MCF 10A (cell line): ENCODE measurements around the gene OR11L1. TPM values are rescaled to one million over a fixed set of nuclear protein-coding genes. Genes with fewer than 3 reads are reported as not detected.

Experiments used
- BruUV-seq: library from RNA; stranded (reverse); fragments of 400-500 nt; replicated peaks from 2 replicates; lab custom pipeline; 2021; lab: Mats Ljungman, UMichigan
- CTCF ChIA-PET: fragments of 300-600 bp; sonication (Branson Sonifier 250); formaldehyde crosslinking; extraction: SDS; loops from one replicate; lab custom pipeline; 2021; ENCODE audit warnings: antibody characterized with exemption, inconsistent platforms; lab: Yijun Ruan, JAX
- POLR2A ChIA-PET: fragments of 300-600, 350-650 bp; sonication (Branson Sonifier 250); formaldehyde crosslinking; extraction: SDS; loops from one replicate; lab custom pipeline; 2020; ENCODE audit warnings: antibody characterized with exemption, inconsistent platforms; lab: Yijun Ruan, JAX
- DNase-seq: peaks from one replicate; pipeline ENCODE4 v3.0.0-alpha.2; 2018; ENCODE audit not compliant: unreplicated experiment
- H3K27ac Mint-ChIP-seq: one replicate; pipeline ENCODE4 v1.8.0; 2022; ENCODE audit warnings: mild to moderate bottlenecking, low read depth, mixed read lengths; ENCODE audit not compliant: unreplicated experiment
- H3K27me3 Mint-ChIP-seq: one replicate; pipeline ENCODE4 v1.8.0; 2022; ENCODE audit warnings: mixed read lengths; ENCODE audit not compliant: insufficient read depth, unreplicated experiment
- H3K36me3 Mint-ChIP-seq: one replicate; pipeline ENCODE4 v1.8.0; 2022; ENCODE audit warnings: mild to moderate bottlenecking, moderate library complexity, mixed read lengths; ENCODE audit not compliant: insufficient read depth, unreplicated experiment
- H3K4me1 Mint-ChIP-seq: one replicate; pipeline ENCODE4 v1.8.0; 2022; ENCODE audit warnings: mixed read lengths; ENCODE audit not compliant: insufficient read depth, unreplicated experiment
- H3K4me3 Mint-ChIP-seq: one replicate; pipeline ENCODE4 v1.8.0; 2022; ENCODE audit warnings: mild to moderate bottlenecking, moderate library complexity, mixed read lengths; ENCODE audit not compliant: unreplicated experiment
- H3K9me3 Mint-ChIP-seq: one replicate; pipeline ENCODE4 v1.8.0; 2022; ENCODE audit warnings: mixed read lengths; ENCODE audit not compliant: unreplicated experiment
- intact Hi-C: fragments of 100-400 bp; cut with micrococcal nuclease; formaldehyde crosslinking; loops from 2 replicates; pipeline ENCODE4 v1.14.1; 2022
- total RNA-seq: library from RNA; stranded (reverse); gene quantifications from 2 replicates; pipeline ENCODE4 v1.2.3, GENCODE V29; 2022
- TF ChIP-seq, protein P1 (sequence below): fragments of 200-600 bp; IDR thresholded peaks from one replicate; pipeline ENCODE4 v1.8.0; 2022; ENCODE audit warnings: antibody characterized with exemption, mild to moderate bottlenecking; ENCODE audit not compliant: unreplicated experiment

Gene OR11L1
- total RNA-seq, 1 experiment from 2014 or later = not detected

DNA sequence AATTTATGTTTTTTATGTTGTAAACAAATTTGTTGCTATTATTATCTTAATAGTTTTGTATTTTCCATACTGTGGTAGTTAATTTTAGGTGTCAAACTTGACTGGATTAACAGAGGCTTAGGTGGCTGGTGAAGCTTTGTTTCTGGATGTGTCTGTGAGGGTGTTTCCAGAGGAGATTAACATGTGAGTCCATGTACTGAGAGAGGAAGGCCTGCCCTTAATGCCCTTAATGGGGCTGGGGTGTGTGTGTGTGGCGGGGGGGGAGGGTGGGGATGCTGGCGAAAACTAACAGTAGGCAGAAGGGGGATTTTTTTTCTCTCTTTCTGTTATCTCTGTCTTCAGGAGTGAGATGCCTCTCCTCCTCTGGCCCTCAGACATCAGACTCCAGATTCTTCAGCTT, 19.6 kb downstream of the OR11L1 start:
- BruUV-seq = no TSS peak
- POLR2A ChIA-PET = no interaction called here
- Mint-ChIP-seq H3K36me3 (no peaks in the 10 kb centered on the region), H3K4me1 (peaks cover 6% of the 10 kb centered on the region), H3K27me3 (no peaks in the 10 kb centered on the region), H3K4me3 (no peak overlapping the region), H3K27ac (no peak overlapping the region), H3K9me3 (no peaks in the 10 kb centered on the region)
- intact Hi-C loops = no loop called here
- no peak for DNase-seq
- CTCF ChIA-PET = no interaction called here
- TF ChIP-seq, protein P1, sequence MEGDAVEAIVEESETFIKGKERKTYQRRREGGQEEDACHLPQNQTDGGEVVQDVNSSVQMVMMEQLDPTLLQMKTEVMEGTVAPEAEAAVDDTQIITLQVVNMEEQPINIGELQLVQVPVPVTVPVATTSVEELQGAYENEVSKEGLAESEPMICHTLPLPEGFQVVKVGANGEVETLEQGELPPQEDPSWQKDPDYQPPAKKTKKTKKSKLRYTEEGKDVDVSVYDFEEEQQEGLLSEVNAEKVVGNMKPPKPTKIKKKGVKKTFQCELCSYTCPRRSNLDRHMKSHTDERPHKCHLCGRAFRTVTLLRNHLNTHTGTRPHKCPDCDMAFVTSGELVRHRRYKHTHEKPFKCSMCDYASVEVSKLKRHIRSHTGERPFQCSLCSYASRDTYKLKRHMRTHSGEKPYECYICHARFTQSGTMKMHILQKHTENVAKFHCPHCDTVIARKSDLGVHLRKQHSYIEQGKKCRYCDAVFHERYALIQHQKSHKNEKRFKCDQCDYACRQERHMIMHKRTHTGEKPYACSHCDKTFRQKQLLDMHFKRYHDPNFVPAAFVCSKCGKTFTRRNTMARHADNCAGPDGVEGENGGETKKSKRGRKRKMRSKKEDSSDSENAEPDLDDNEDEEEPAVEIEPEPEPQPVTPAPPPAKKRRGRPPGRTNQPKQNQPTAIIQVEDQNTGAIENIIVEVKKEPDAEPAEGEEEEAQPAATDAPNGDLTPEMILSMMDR = no peak

GRCh38 chr1:247812637-247813036, 29.1 kb downstream of the OR11L1 start:
- Mint-ChIP-seq H3K4me1 (no peaks in the 10 kb centered on the region), H3K9me3 (peaks cover 11% of the 10 kb centered on the region), H3K27ac (no peak overlapping the region), H3K36me3 (no peaks in the 10 kb centered on the region), H3K27me3 (no peaks in the 10 kb centered on the region), H3K4me3 (no peak overlapping the region)
- BruUV-seq = no TSS peak
- POLR2A ChIA-PET = interaction anchor here (0.6 kb wide), 1 partner anchor 305 kb away, joined by 3 read pairs; no protein-coding TSS in a partner anchor
- CTCF ChIA-PET = no interaction called here
- no peak for DNase-seq
- intact Hi-C loops = no loop called here
- TF ChIP-seq, protein P1 = no peak

DNA sequence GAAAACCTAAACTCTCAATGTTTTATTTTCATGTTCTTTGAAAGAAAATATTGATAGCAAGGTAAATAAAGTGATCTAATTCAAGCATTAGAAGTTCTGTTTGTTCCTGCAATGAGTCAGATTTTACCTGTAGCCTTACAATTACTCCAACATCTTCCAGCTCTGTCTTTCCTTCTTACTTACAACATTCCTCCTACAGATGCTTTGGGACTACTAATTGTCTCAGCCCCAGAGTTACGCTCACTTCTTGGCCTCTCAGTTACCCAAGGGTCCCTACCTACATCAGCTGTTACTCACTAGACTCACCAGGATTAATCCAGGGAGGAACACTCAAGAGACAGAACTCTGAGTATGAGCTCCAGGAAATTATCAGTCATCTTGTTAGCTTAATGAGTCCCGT, 44.2 kb downstream of the OR11L1 start:
- POLR2A ChIA-PET = no interaction called here
- Mint-ChIP-seq H3K27me3 (no peaks in the 10 kb centered on the region), H3K9me3 (peaks cover 14% of the 10 kb centered on the region), H3K36me3 (no peaks in the 10 kb centered on the region), H3K4me3 (no peak overlapping the region), H3K4me1 (no peaks in the 10 kb centered on the region), H3K27ac (no peak overlapping the region)
- BruUV-seq = no TSS peak
- CTCF ChIA-PET = interaction anchor here (0.6 kb wide), 1 partner anchor 404 kb away, joined by 3 read pairs; no protein-coding TSS in a partner anchor
- TF ChIP-seq, protein P1 = no peak
- no peak for DNase-seq
- intact Hi-C loops = no loop called here

Other genes with a start within 250 kb of the OR11L1 start
- gene OR2G3, start 236.3 kb downstream of the OR11L1 start, total RNA-seq = not detected in 2 replicates
- not detected in 2 replicates for gene OR13G1, start 162.2 kb downstream of the OR11L1 start, total RNA-seq
- not detected in 2 replicates for gene OR6F1, start 125.2 kb downstream of the OR11L1 start, total RNA-seq
- gene OR14K1, start 103.3 kb downstream of the OR11L1 start, total RNA-seq = not detected in 2 replicates
- not detected in 2 replicates for gene OR14A2, start 93.8 kb downstream of the OR11L1 start, total RNA-seq
- not detected in 2 replicates for gene OR1C1, start 81.3 kb downstream of the OR11L1 start, total RNA-seq
- not detected in 2 replicates for gene OR14A16, start 17.8 kb downstream of the OR11L1 start, total RNA-seq
- gene TRIM58, start 15.3 kb upstream of the OR11L1 start, total RNA-seq = not detected in 2 replicates
- not detected in 2 replicates for gene OR2W3, start 53.7 kb upstream of the OR11L1 start, total RNA-seq
- gene OR2T8, start 78.4 kb upstream of the OR11L1 start, total RNA-seq = not detected in 2 replicates
- gene OR2AJ1, start 83.0 kb upstream of the OR11L1 start, total RNA-seq = not detected in 2 replicates
- not detected in 2 replicates for gene OR2L8, start 107.0 kb upstream of the OR11L1 start, total RNA-seq
- not detected in 2 replicates for gene OR2AK2, start 123.3 kb upstream of the OR11L1 start, total RNA-seq
- gene OR2L5, start 171.8 kb upstream of the OR11L1 start, total RNA-seq = not detected in 2 replicates
- 0.19 and 0.34 TPM in 2 replicates for gene OR2L2, start 188.2 kb upstream of the OR11L1 start, total RNA-seq
- not detected in 2 replicates for gene OR2L3, start 204.9 kb upstream of the OR11L1 start, total RNA-seq